DOHH2 (cell line): ENCODE data around the gene CTDSPL.

Experiments
- H3F3A ChIP-seq: fragments of 200-600 bp; sonication (generic), shearing (Covaris generic); 2 replicates; pipeline ENCODE4 v1.6.0; 2016; ENCODE audit warnings: antibody characterized with exemption, mild to moderate bottlenecking; ENCODE audit not compliant: control insufficient read depth, insufficient read depth
- H3K27ac ChIP-seq: fragments of 200-600 bp; sonication (generic); 2 replicates; pipeline ENCODE4 v1.5.1; 2014; ENCODE audit warnings: low read depth, mild to moderate bottlenecking, low read length, moderate library complexity
- H3K27me3 ChIP-seq: fragments of 200-600 bp; sonication (generic); 2 replicates; pipeline ENCODE4 v1.6.1; 2014; ENCODE audit warnings: mild to moderate bottlenecking, low read length, mixed read lengths; ENCODE audit not compliant: control insufficient read depth
- H3K36me3 ChIP-seq: fragments of 200-600 bp; sonication (generic); 2 replicates; pipeline ENCODE4 v1.6.1; 2014; ENCODE audit warnings: mild to moderate bottlenecking, low read length, moderate library complexity, mixed read lengths; ENCODE audit not compliant: control insufficient read depth
- H3K4me1 ChIP-seq: fragments of 200-600 bp; sonication (generic); 2 replicates; pipeline ENCODE4 v1.6.1; 2014; ENCODE audit warnings: mild to moderate bottlenecking, low read length, mixed read lengths; ENCODE audit not compliant: control insufficient read depth
- H3K4me2 ChIP-seq: fragments of 200-600 bp; sonication (generic); 2 replicates; pipeline ENCODE4 v1.6.0; 2014; ENCODE audit warnings: mild to moderate bottlenecking, low read length, moderate library complexity
- H3K4me3 ChIP-seq: fragments of 200-600 bp; sonication (generic); 2 replicates; pipeline ENCODE4 v1.5.1; 2014; ENCODE audit warnings: mild to moderate bottlenecking, low read length, mixed read lengths
- H3K79me2 ChIP-seq: fragments of 200-600 bp; sonication (generic); 2 replicates; pipeline ENCODE4 v1.6.1; 2014; ENCODE audit warnings: mild to moderate bottlenecking, low read length, mixed read lengths; ENCODE audit not compliant: control insufficient read depth
- H3K9me2 ChIP-seq: fragments of 200-600 bp; sonication (generic); replicated peaks from 2 replicates; pipeline ENCODE4 v1.6.1; 2014; ENCODE audit warnings: mild to moderate bottlenecking, low read length, mixed read lengths; ENCODE audit not compliant: control insufficient read depth
- H3K9me3 ChIP-seq: fragments of 200-600 bp; sonication (generic); 2 replicates; pipeline ENCODE4 v1.6.1; 2014; ENCODE audit warnings: antibody characterized with exemption, low read length, mixed read lengths; ENCODE audit not compliant: control insufficient read depth, insufficient read depth
- H4K20me1 ChIP-seq: fragments of 200-600 bp; sonication (generic); 2 replicates; pipeline ENCODE4 v1.6.0; 2014; ENCODE audit warnings: low read depth, mild to moderate bottlenecking, antibody characterized with exemption, low read length, moderate library complexity; ENCODE audit not compliant: control insufficient read depth, insufficient read depth
- EZH2phosphoT487 ChIP-seq: fragments of 200-600 bp; sonication (generic); IDR thresholded peaks from 2 replicates; pipeline ENCODE4 v1.6.1; 2017; ENCODE audit warnings: borderline replicate concordance, mild to moderate bottlenecking, antibody characterized with exemption, low read length, moderate library complexity, mixed read lengths
- TF ChIP-seq, protein P1 (sequence below): fragments of 200-600 bp; sonication (generic); IDR thresholded peaks from one replicate; pipeline ENCODE4 v1.5.1; 2014; ENCODE audit warnings: antibody characterized with exemption, mild to moderate bottlenecking, low read depth, low read length; ENCODE audit not compliant: poor library complexity, severe bottlenecking

Gene CTDSPL

DNA sequence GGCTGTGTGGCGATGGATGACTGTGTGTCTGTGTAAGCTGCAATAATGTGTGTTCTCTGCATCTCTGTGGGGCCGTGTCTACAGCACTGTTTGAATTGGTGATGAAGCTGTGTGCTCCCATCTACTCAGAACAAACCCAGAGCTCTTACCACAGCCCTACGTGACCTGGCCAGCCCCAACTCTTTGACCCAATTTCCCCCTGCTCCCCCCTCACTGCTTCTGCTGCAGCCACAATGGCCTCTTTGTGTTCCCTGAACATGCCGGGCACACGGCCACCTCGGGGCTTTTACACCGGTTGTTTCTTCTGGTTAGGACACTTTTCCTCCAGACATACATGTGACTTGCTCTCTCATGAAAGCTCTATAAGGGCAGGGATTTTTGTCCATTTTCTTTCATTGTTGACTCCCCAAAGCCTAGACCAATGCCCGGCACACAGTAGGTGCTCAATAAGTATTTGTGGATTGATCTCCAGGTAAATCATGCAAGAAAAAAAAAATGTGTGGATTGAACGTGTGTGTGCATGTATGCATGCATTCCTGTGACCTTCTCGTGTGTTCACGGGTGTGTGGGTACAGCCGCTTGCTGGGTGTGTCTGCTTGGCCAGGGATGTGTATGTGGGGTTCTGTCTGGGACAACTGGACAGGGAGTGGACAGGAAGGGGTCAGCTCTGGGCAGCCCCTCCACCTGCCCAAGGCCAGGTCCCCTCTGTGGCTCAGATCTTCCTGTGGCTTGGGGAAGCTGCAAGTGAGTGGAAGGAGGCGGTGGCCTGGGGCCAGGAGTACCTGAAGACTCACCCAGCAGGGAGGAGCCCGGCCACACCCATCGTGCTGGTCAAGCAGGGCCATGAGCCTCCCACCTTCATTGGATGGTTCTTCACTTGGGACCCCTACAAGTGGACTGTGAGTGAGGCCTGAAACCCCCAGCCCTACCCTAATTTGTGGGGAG is 143.7 kb downstream of the CTDSPL start:
- H3K4me2 ChIP-seq = no peak overlapping the region
- no peaks in the 10 kb centered on the region for H3K79me2 ChIP-seq
- peaks cover 13% of the 10 kb centered on the region; the same call in 1 of the 2 replicates for H3K36me3 ChIP-seq
- no peaks in the 10 kb centered on the region for H3K27me3 ChIP-seq
- H3K27ac ChIP-seq = no peak overlapping the region
- no peaks in the 10 kb centered on the region for H3F3A ChIP-seq
- no peaks in the 10 kb centered on the region for H3K9me2 ChIP-seq
- H4K20me1 ChIP-seq = no peaks in the 10 kb centered on the region
- no peaks in the 10 kb centered on the region for H3K4me1 ChIP-seq
- H3K9me3 ChIP-seq = no peaks in the 10 kb centered on the region
- H3K4me3 ChIP-seq = no peak overlapping the region
- TF ChIP-seq, protein P1, sequence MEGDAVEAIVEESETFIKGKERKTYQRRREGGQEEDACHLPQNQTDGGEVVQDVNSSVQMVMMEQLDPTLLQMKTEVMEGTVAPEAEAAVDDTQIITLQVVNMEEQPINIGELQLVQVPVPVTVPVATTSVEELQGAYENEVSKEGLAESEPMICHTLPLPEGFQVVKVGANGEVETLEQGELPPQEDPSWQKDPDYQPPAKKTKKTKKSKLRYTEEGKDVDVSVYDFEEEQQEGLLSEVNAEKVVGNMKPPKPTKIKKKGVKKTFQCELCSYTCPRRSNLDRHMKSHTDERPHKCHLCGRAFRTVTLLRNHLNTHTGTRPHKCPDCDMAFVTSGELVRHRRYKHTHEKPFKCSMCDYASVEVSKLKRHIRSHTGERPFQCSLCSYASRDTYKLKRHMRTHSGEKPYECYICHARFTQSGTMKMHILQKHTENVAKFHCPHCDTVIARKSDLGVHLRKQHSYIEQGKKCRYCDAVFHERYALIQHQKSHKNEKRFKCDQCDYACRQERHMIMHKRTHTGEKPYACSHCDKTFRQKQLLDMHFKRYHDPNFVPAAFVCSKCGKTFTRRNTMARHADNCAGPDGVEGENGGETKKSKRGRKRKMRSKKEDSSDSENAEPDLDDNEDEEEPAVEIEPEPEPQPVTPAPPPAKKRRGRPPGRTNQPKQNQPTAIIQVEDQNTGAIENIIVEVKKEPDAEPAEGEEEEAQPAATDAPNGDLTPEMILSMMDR = no peak
- TF ChIP-seq EZH2phosphoT487 = no peak

DNA sequence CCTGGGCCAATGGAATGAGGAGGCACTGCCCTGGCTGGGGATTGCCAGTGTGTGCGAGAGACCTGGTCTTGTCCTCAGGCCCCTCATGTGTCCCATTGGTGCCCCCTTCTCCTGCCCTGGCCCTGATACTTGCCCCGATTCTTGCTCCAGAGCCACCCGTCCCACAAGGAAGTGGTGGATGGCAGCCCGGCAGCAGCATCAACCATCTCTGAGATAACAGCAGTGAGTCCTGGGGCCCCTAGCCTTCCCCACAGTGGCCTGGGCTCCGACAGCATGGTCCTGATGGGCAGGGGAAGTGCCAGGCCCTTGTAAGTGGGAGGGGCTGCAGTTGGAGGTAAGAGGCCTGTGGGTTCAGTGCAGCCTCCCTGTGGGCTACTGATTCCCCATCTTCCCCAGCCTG is 144.4 kb downstream of the CTDSPL start:
- Histone ChIP-seq H3K27ac (no peak overlapping the region), H3K27me3 (no peaks in the 10 kb centered on the region), H4K20me1 (no peaks in the 10 kb centered on the region), H3K36me3 (peaks cover 13% of the 10 kb centered on the region; the same call in 1 of the 2 replicates), H3K9me2 (no peaks in the 10 kb centered on the region), H3K4me3 (no peak overlapping the region), H3F3A (no peaks in the 10 kb centered on the region), H3K9me3 (no peaks in the 10 kb centered on the region), H3K79me2 (no peaks in the 10 kb centered on the region), H3K4me2 (no peak overlapping the region), H3K4me1 (no peaks in the 10 kb centered on the region)
- TF ChIP-seq, protein P1 = no peak
- no peak for TF ChIP-seq EZH2phosphoT487

GRCh38 chr3:38006445-38006995 is 144.8 kb downstream of the CTDSPL start:
- H3K4me1 ChIP-seq = no peaks in the 10 kb centered on the region
- H3K36me3 ChIP-seq = peaks cover 10% of the 10 kb centered on the region; the same call in 1 of the 2 replicates
- H3K27me3 ChIP-seq = no peaks in the 10 kb centered on the region
- no peaks in the 10 kb centered on the region for H4K20me1 ChIP-seq
- no peaks in the 10 kb centered on the region for H3K9me2 ChIP-seq
- no peak overlapping the region for H3K4me2 ChIP-seq
- TF ChIP-seq, protein P1 = no peak
- no peak for TF ChIP-seq EZH2phosphoT487
- H3K4me3 ChIP-seq = no peak overlapping the region
- H3K79me2 ChIP-seq = no peaks in the 10 kb centered on the region
- no peak overlapping the region for H3K27ac ChIP-seq
- no peaks in the 10 kb centered on the region for H3F3A ChIP-seq
- H3K9me3 ChIP-seq = no peaks in the 10 kb centered on the region
